ENCODE measurements around the gene GJB2.

The GJB2 gene

DNA sequence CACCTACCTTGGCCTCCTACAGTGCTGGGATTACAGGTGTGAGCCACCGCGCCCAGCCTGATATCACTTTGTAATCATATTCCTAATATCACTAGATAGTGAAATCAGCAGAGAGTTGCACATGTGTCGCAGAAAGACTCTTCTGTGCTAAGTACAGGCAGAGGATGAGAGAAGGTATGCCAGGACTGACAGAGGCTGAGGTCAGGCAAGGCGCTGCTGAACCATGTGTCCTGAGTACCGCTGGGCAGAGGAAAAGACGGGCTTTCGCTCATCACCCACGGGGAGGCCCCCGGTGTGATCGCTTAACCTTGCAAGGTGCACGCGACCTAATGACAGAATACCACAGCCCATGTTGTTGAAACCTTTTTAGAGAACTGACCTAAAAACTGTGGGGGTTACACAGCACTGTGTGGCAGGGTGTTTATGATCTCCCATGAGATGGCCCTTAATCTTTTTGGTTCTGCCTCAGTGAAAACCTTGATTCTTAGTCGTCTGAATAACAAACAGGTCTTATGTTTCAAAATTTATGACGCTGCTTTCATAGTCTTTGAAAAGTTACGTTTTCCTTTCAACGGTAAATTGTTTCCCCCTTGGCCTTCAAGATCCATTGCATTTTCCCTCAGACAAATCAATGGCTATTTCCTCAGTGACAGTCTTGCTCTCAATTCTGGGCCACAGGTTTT, 44.1 kb downstream of the GJB2 start:
- in situ Hi-C loops (cut with HindIII; ENCODE audit: low pct_ligation_motif_present, low pct_unique_long_range_greater_than_20kb, low sequenced_read_pairs): no loop called here
- no peak for DNase-seq

DNA sequence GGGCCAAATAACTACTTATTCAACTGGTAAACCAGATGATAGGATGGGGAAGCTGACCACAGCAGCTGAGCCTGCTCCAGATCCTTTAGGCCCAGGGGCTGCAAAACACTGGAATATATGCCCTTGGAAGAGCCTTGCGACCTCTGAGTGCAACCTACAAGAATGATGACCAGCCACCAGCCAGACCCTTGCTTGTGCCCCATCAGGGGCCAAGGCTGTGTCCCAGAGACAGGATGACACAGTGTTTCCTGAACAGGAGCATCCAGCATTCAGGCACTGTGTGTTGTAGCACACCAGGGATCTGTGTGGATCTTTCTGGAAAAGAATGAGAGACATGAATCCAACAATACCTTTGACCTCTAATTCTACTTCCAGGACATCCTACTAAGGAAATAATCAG, 46.4 kb downstream of the GJB2 start:
- in situ Hi-C loops (cut with HindIII; ENCODE audit: low pct_ligation_motif_present, low pct_unique_long_range_greater_than_20kb, low sequenced_read_pairs): no loop called here
- no peak for DNase-seq

DNA sequence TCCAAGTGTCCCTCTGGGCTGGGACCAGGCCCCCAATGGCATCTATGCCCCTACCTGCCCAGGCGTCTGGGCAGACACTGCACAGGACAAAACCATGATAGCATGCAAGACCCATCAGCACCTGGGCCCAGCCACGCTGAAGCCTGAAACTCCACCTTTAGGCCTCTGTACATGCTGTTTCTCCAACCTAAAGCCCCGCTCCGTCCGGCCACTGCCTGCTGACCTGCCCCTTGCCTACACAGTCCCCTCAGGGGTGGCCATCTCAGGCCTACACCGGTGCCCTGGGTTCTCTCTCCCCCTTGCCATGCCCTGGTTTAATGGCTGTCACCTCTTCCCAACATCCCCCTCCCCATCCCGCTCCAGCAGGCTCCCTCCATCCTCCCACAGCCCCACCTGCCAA, 47.2 kb downstream of the GJB2 start:
- DNase-seq: no peak
- in situ Hi-C loops (cut with HindIII; ENCODE audit: low pct_ligation_motif_present, low pct_unique_long_range_greater_than_20kb, low sequenced_read_pairs): no loop called here

DNA sequence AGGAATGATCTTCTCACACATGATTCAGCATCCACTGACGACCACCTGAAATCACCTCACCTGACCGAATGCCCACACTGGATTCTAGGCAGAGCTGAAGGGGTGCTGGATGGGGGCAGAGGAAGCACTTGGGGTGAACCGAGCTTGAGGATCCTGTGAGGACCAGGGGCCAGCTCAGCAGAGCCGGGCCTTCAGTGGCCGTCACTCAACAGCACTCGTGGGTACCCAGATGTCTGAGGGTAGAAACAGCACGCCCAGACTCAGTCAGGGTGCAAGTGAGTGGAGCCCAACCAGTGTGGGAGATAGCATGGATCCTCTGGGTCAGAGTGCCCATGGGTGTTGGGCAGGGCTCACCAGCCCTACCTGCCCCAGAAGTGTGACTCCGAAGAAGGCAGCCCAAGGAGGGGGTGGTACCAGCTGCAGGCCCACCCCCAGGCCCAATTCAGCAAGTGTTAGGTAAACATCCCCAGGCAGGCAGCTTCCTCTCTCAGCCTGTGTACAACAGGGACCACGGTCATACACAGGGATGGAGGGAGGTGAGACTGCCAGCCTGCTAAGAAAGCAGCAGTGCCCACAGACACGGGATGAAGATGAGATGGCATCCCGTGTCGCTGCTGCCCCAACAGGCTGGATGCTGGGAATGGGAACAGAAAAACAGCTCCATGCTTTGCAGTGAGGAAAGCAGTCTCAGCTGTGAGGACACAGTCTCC, 48.4 kb downstream of the GJB2 start:
- DNase-seq: no peak
- in situ Hi-C loops (cut with HindIII; ENCODE audit: low pct_ligation_motif_present, low pct_unique_long_range_greater_than_20kb, low sequenced_read_pairs): no loop called here

DNA sequence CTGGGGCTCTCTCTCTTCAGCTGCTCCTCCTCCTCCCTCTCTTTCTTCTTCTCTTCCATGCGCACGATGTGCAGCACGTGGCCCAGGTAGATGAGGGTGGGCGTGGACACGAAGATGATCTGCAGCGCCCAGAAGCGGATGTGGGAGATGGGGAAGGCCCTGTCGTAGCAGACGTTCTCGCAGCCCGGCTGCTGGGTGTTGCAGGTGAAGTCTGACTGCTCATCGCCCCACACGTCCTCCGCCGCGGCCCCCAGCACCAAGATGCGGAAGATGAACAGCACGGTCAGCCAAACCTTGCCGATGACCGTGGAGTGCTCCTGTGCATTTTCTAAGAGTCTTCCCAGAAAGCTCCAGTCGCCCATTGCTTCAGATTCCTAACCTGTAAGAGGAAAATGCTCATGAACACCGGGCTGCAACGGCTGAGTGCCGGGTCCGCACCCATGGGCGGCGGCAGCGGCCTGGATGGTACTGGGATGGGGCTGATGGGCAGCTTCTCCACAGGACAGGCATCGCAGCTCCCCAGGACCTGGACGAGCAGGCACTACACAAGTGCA, 49.7 kb downstream of the GJB2 start:
- in situ Hi-C loops (cut with HindIII; ENCODE audit: low pct_ligation_motif_present, low pct_unique_long_range_greater_than_20kb, low sequenced_read_pairs): no loop called here
- no peak for DNase-seq

DNA sequence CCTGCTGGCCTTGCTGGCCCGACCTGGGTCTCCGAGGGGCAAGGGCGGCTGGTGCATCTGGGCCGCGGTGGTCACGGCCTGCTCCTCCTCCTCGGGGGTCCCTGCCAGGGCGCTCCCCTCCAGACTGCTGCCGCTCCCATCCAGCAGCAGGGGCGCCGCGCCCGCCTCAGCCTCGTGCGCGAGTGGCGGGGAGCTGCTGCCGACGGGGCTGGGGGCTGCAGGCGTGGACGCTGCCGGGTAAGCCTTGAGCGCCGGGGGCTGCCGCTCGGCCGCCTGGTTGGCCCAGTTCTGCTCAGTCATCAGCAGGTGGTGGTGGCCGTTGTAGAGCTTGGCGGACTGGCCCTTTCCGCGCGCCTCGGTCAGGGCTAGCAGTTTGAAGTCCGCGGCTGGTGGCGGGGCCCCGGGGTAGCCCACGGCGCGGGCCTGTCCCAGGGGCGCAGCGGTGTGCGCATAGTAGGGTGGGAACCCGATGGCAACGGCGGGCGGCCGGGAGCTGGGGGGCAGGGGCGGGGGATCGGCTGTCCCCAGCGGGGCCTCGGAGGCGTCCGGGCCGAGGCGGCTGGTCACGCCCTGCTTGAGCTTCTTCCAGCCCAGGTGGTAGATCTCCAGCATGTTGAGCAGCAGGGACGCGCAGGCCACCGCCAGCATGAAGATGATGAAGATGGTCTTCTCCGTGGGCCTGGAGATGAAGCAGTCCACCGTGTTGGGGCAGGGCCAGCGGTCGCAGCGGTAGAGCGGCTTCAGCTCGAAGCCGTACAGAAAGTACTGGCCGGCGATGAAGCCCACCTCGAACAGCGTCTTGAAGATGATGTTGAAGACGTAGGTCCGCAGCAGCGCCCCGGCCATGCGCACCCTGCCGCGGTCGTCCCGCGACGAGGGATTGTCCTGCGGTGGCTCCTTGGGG, 50.5 kb downstream of the GJB2 start:
- DNase-seq: no peak
- in situ Hi-C loops (cut with HindIII; ENCODE audit: low pct_ligation_motif_present, low pct_unique_long_range_greater_than_20kb, low sequenced_read_pairs): no loop called here

DNA sequence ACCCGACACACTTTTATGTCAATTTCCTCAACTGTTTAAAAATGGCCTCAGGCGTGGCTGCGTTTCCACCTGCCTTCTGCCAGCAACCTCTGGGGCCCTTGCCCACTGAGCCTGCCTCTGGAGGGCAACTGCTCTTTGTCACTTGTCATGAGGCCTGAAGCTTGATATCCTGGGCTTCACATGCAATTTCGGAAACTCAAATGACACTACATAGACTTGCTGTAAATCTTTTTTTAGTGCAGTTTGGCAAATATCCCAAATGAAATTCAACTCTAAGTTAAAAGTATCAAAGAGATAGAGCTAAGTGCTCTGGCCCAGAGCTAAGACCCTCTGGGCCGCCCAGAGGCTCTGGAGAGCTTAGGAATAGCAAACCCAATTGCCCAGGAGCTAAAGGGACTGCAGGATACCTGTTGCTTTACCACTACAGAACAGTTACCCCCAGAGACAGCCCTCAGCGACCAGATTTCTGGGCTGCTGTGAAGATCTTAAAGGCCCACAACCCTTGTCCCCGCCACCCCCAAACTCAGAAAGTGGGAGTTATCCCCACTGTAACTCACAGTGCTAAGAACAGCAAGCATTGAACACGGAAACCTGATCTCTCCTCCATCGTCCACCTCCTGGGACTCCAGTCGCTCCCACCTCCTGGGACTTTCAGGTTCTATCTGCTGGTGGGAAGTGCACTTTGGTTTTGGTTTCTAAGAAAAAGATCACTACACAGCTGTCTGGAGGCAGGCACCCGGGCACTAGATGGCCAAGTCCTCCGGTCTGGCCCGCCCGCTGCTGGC, 51.3 kb downstream of the GJB2 start:
- no peak for DNase-seq
- in situ Hi-C loops (cut with HindIII; ENCODE audit: low pct_ligation_motif_present, low pct_unique_long_range_greater_than_20kb, low sequenced_read_pairs): no loop called here

DNA sequence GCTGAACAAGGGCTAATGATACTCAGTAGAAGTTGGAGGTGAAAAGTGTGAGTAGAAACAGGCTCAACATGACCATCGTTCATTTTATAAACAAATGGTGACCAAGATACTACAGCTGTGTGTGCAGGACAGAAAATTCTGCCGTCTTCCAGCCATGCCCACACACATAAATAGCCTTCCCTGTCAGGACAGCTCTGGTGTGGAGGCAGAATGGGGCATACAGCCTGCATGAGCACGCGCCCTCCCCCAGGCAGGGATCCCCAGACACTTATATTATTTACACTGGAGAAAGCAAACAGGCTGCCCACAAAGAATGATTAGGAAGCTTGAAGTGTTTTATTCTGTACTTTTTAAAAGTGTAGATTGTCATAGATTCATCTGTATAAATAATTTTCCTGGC, 52.3 kb downstream of the GJB2 start:
- no peak for DNase-seq
- in situ Hi-C loops (cut with HindIII; ENCODE audit: low pct_ligation_motif_present, low pct_unique_long_range_greater_than_20kb, low sequenced_read_pairs): no loop called here

- in situ Hi-C loops (cut with HindIII; ENCODE audit: low pct_ligation_motif_present, low pct_unique_long_range_greater_than_20kb, low sequenced_read_pairs): no loop called here
- DNase-seq: no peak
Observed at GRCh38 chr13:20137875-20138274, 54.9 kb downstream of the GJB2 start.

Data from ACHN (cell line).